ENCODE data around the gene RBM4. TPM values are rescaled to one million over a fixed set of nuclear protein-coding genes. Genes with fewer than 3 reads are reported as not detected.

Gene RBM4
- total RNA-seq, 1 donor from 2014 or later, result 98.9 TPM

GRCh38 chr11:66694056-66694410, 55.5 kb downstream of the RBM4 start:
- Histone ChIP-seq H3K4me3 (no peak overlapping the region), H3K36me3 (no peaks in the 10 kb centered on the region), H3K4me1 (no peaks in the 10 kb centered on the region), H3K27me3 (no peaks in the 10 kb centered on the region), H3K27ac (no peak overlapping the region), H3K9me3 (no peaks in the 10 kb centered on the region)
- ATAC-seq, result no peak
- TF ChIP-seq, protein P1, sequence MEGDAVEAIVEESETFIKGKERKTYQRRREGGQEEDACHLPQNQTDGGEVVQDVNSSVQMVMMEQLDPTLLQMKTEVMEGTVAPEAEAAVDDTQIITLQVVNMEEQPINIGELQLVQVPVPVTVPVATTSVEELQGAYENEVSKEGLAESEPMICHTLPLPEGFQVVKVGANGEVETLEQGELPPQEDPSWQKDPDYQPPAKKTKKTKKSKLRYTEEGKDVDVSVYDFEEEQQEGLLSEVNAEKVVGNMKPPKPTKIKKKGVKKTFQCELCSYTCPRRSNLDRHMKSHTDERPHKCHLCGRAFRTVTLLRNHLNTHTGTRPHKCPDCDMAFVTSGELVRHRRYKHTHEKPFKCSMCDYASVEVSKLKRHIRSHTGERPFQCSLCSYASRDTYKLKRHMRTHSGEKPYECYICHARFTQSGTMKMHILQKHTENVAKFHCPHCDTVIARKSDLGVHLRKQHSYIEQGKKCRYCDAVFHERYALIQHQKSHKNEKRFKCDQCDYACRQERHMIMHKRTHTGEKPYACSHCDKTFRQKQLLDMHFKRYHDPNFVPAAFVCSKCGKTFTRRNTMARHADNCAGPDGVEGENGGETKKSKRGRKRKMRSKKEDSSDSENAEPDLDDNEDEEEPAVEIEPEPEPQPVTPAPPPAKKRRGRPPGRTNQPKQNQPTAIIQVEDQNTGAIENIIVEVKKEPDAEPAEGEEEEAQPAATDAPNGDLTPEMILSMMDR (IDR thresholded peaks at IDR 0.05), result no peak
- intact Hi-C loops (cut with DNase I), result no loop called here
- peak; percentile 57 for DNase-seq

DNA sequence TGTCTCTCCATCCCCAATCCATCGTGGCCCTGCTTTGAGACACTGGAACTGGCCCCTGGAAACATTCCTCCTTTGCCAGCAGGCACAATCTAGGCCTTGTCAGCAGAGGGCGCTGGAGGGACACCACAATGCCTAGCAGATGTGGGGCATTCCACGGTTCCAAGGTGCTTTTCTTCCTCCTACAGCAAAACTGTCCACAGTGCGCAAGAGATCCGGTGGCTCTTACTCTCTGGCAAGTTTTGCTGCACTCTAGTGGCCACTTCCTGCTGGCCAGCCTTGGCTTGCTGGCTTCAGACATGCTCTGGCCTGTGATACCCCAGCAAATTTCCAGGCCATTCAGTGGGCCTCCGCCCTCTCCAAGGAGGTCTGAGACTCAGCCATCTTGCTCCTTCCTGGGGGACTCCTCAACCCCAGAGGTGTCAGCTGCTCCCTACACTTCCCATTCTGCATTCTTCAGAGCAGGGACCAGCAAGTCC, 56.3 kb downstream of the RBM4 start:
- Histone ChIP-seq H3K36me3 (no peaks in the 10 kb centered on the region), H3K27ac (no peak overlapping the region)

More for the DNA sequence above, 56.3 kb downstream of the RBM4 start:
- DNase-seq (peak; percentile 91), ATAC-seq (peak; percentile 96)
- Histone ChIP-seq H3K4me3 (no peak overlapping the region), H3K27me3 (no peaks in the 10 kb centered on the region), H3K4me1 (no peaks in the 10 kb centered on the region), H3K9me3 (no peaks in the 10 kb centered on the region)
- TF ChIP-seq, protein P1 (IDR thresholded peaks at IDR 0.05), result peak; percentile 90
- intact Hi-C loops (cut with DNase I), result loop anchor here (5.0 kb wide), 1 partner anchor 138 kb away; no protein-coding TSS in a partner anchor

Other genes starting within 250 kb of the RBM4 start
- not detected for gene NPAS4, start 217.7 kb upstream of the RBM4 start, total RNA-seq
- 31.3 TPM for gene MRPL11, start 199.9 kb upstream of the RBM4 start, total RNA-seq
- gene PELI3, start 171.8 kb upstream of the RBM4 start, total RNA-seq, result 15.5 TPM
- gene DPP3, start 158.3 kb upstream of the RBM4 start, total RNA-seq, result 31.9 TPM
- gene BBS1, start 128.1 kb upstream of the RBM4 start, total RNA-seq, result 33.5 TPM
- gene ZDHHC24, start 92.7 kb upstream of the RBM4 start, total RNA-seq, result 14.5 TPM
- gene ACTN3, start 91.8 kb upstream of the RBM4 start, total RNA-seq, result not detected
- 37.0 TPM for gene CTSF, start 70.1 kb upstream of the RBM4 start, total RNA-seq
- gene CCDC87, start 45.6 kb upstream of the RBM4 start, total RNA-seq, result 0.26 TPM
- gene CCS, start 45.5 kb upstream of the RBM4 start, total RNA-seq, result 31.9 TPM
- gene RBM14, start 22.1 kb upstream of the RBM4 start, total RNA-seq, result 63.3 TPM
- gene RBM4B, start 39.2 kb downstream of the RBM4 start, total RNA-seq, result 9.5 TPM
- gene SPTBN2, start 90.5 kb downstream of the RBM4 start, total RNA-seq, result 8.1 TPM
- gene RCE1, start 204.7 kb downstream of the RBM4 start, total RNA-seq, result 18.4 TPM
- 14.0 TPM for gene LRFN4, start 218.4 kb downstream of the RBM4 start, total RNA-seq